ENCODE data around the gene CABCOCO1. TPM values are rescaled to one million over a fixed set of nuclear protein-coding genes. Genes with fewer than 3 reads are reported as not detected.
A peak's percentile ranks its signal among the peaks of the same experiment; 100 is the strongest.

Gene CABCOCO1
- total RNA-seq, 4 donors from 2014 or later, result 0.94 to 1.6 (median 1.3) TPM

- Histone ChIP-seq H3K4me3 (no peak overlapping the region), H3K27me3 (no peaks in the 10 kb centered on the region), H3K4me1 (peaks cover 5 to 53% (median 18%) of the 10 kb centered on the region in 3 donors), H3K9me3 (no peaks in the 10 kb centered on the region), H3K36me3 (no peaks in the 10 kb centered on the region), H3K27ac (peak overlapping the region in 1 of 4 donors; percentile 5)
- TF ChIP-seq EP300 (IDR thresholded peaks at IDR 0.05), result no peak
- no peak for TF ChIP-seq CTCF (IDR thresholded peaks at IDR 0.05)
- no peak for TF ChIP-seq POLR2A (IDR thresholded peaks at IDR 0.05)
- TF ChIP-seq POLR2AphosphoS5 (IDR thresholded peaks at IDR 0.05), result no peak
- WGBS, 2 donors (ENCODE audit: low coverage in 1 of 2), result 43 to 66% methylated on average over 3 of the region's 3 CpGs
- no peak for ATAC-seq
Measured at GRCh38 chr10:61751599-61751998, 88.9 kb downstream of the CABCOCO1 start.

DNA sequence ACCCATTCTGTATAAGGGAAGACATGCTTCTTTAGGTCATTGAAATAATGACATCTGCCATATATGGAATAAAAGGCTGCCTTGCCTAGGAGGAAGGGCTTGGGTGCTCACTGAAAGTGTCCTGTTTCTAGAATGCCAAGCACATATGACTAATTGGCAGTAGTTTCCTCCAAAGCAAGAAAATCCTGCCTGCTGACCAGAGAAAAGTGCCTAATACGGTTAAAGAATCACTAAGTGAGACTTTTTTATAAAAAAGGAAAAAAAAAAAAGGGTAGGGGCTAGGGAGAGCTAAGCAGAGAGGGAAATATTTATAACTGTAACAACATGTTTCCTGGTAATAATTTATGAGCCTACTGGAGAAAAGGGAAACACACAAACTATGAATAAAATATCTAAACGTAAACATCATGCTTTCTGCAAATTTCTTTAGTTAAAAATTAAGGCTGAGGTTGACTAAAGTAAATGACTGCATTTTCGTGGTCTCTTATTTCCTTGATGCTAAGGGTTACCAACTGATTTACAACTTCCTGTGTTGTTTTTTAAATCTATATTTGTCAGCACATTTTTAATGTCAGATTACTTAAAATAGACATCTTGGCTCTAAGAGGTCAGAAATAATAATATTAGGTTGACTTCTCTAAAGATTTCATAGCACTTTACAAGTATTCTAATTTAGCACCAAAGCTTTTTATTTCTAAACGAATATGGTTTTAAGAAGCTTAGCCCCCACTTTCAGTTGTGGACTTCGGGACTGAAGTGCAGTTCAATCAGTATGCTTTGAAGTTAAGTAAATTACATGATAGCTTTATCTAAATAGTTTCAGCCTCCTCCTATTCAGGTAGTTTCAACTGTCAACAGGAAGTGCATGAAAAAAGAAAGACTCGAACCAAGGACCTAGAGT is 89.6 kb downstream of the CABCOCO1 start:
- ATAC-seq, result peak; percentile 35
- whole genome bisulfite sequencing, 2 donors (ENCODE audit: low coverage in 1 of 2), result 49 to 64% methylated on average over 5 to 6 of the region's 6 CpGs

DNA sequence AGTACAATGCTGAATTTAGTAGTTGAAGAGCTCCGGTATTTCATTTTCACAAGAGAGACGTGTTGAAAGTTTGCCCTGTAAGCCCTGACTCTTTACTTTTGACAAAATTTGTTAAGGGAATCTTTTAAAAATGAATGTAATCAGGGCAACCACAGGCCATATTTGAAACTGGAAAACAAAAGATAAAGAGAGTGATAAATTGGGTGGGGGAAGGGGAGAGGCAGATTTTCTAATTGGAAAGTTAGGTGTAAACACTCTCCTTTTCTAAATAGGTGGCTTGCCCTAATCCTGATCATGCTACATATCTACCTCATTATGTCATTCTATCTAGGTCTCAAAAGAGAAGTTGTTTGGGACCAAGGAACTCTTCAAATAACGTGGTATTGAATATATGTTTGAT is 90.7 kb downstream of the CABCOCO1 start:
- 82 to 85% methylated on average over 3 of the region's 3 CpGs for WGBS, 2 donors (ENCODE audit: low coverage in 1 of 2)
- no peak for ATAC-seq
- no peak overlapping the region for H3K4me3 ChIP-seq
- no peaks in the 10 kb centered on the region for H3K27me3 ChIP-seq
- TF ChIP-seq CTCF (IDR thresholded peaks at IDR 0.05) (no peak), POLR2A (IDR thresholded peaks at IDR 0.05) (no peak), EP300 (IDR thresholded peaks at IDR 0.05) (no peak), POLR2AphosphoS5 (IDR thresholded peaks at IDR 0.05) (no peak)
- H3K4me1 ChIP-seq, result peaks cover 5 to 62% (median 18%) of the 10 kb centered on the region in 3 donors
- no peaks in the 10 kb centered on the region for H3K9me3 ChIP-seq
- H3K36me3 ChIP-seq, result no peaks in the 10 kb centered on the region
- H3K27ac ChIP-seq, result no peak overlapping the region

More for the DNA sequence above, 89.6 kb downstream of the CABCOCO1 start:
- H3K27me3 ChIP-seq, result no peaks in the 10 kb centered on the region
- TF ChIP-seq EP300 (IDR thresholded peaks at IDR 0.05) (no peak), POLR2AphosphoS5 (IDR thresholded peaks at IDR 0.05) (no peak), CTCF (IDR thresholded peaks at IDR 0.05) (no peak), POLR2A (IDR thresholded peaks at IDR 0.05) (no peak)
- no peaks in the 10 kb centered on the region for H3K36me3 ChIP-seq
- peak overlapping the region in 1 of 4 donors; percentile 5 for H3K27ac ChIP-seq
- no peak overlapping the region for H3K4me3 ChIP-seq
- no peaks in the 10 kb centered on the region for H3K9me3 ChIP-seq
- H3K4me1 ChIP-seq, result peaks cover 5 to 53% (median 18%) of the 10 kb centered on the region in 3 donors

- ATAC-seq, result no peak
- WGBS, 2 donors (ENCODE audit: low coverage in 1 of 2), result 27 to 30% methylated on average over 4 of the region's 4 CpGs
Measured at GRCh38 chr10:61754587-61755550, 92.1 kb downstream of the CABCOCO1 start.

More at GRCh38 chr10:61754587-61755550, 92.1 kb downstream of the CABCOCO1 start:
- TF ChIP-seq EP300 (IDR thresholded peaks at IDR 0.05), result no peak
- no peak for TF ChIP-seq POLR2AphosphoS5 (IDR thresholded peaks at IDR 0.05)
- no peak for TF ChIP-seq CTCF (IDR thresholded peaks at IDR 0.05)
- no peak for TF ChIP-seq POLR2A (IDR thresholded peaks at IDR 0.05)
- H3K27ac ChIP-seq, result peak overlapping the region in 2 of 4 donors; percentile 20 to 50
- peaks cover 5 to 52% (median 14%) of the 10 kb centered on the region in 3 donors for H3K4me1 ChIP-seq
- H3K36me3 ChIP-seq, result no peaks in the 10 kb centered on the region
- no peaks in the 10 kb centered on the region for H3K9me3 ChIP-seq
- H3K4me3 ChIP-seq, result no peak overlapping the region
- H3K27me3 ChIP-seq, result no peaks in the 10 kb centered on the region

Data from gastroesophageal sphincter (tissue), 4 donors.